GM12874 (cell line): Measurements from ENCODE around the gene ADIPOR2.

Source experiments
- CTCF ChIP-seq: IDR thresholded peaks from 2 replicates; pipeline ENCODE4 v1.5.1; 2011; ENCODE audit warnings: low read depth, mild to moderate bottlenecking, control low read depth, low read length, moderate library complexity; ENCODE audit not compliant: insufficient read depth

The ADIPOR2 gene

DNA sequence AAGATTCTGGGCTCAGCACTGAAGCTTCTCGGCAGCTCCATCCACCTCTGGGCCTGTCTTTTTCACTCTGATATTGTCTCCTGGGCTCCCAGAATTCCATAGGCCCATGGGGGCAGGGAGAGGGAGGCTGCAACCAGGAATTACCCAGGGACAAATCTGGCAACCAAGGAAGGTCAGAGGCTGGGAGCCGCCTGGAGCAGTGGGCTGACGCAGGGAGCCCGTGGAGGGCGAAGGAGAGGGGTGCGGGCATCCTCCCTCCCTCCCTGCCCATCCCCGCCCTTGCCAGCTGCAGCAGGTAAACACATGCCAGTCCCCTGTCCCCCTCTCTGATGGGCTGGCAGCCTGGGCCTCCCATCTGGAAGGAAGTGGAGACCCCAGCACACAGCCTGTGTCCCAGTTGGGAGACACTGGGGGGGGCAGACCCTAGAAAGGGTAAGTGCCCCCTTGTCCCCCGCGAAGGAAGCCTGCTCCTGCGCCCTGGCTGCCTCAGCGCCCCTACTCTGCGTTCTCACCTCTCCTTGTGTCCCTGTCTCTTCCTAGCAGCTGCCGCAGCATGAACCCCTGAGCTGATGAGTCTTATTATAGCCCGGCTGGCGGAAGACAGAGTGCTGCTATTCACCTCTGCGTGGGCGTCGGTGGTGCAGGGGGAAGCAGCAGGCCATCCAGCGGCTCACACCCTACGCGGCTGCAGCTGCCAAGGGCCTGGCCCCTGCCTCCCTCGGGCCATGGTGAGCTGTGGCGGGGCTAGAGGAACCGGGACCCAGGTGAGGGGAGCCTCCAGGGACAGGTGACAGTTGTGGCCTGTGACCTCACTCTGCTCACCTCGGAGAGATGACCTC, 136.2 kb downstream of the ADIPOR2 start:
- no peak for TF ChIP-seq CTCF

GRCh38 chr12:1827826-1828805, 137.2 kb downstream of the ADIPOR2 start:
- no peak for TF ChIP-seq CTCF

DNA sequence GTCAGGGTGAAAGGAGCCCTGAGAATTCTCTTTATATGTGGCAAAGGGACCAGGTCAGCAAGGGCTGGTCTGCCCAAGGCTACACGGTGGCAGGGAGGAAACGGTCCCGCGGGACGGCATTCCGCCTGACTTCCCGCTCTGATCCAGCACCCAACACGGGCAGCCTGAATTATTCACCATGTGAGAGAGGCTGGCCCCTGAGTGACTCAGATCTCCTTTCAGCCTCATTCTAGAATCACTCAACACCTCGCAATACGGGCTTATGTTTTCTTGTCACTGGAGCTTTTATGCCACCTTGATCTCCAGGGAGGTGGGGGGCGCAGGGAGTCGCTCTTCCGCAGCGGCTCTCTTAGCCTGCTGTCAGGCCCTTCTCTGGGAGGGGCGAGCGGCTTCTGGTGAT, 138.0 kb downstream of the ADIPOR2 start:
- no peak for TF ChIP-seq CTCF

DNA sequence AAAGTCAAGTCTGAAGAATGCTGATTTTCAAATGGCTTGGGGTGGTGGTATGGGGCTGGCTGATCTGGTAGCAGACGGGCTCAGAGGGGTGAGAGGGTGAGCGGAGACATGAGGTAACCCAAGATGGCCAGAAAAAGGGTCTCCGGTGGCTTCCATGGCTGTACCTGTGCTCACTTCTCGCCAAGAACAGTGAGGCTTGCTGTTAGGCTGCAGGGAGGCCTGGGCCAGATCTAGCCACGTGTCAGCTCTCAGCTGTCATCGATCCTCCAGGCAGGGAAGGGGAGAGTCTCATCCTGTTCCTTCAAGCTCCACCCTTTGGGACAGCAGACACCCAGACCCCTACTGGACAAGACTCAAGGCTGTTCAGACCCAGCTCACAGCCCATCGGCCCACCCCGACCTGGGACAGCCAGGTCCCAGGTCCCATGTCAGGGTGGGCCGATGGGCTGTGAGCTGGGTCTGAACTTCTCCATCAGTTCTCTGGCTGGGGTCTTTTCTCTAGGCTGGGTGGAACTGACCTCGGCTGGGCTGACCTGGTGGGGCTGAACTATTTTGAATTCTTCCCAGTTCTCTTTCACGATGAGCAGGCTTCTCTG, 138.5 kb downstream of the ADIPOR2 start:
- no peak for TF ChIP-seq CTCF

GRCh38 chr12:1830401-1830845, 139.6 kb downstream of the ADIPOR2 start:
- TF ChIP-seq CTCF, result no peak

GRCh38 chr12:1830981-1831963, 140.4 kb downstream of the ADIPOR2 start:
- TF ChIP-seq CTCF, result no peak
